ENCODE measurements around the gene TUBGCP3. TPM values are rescaled to one million over a fixed set of nuclear protein-coding genes. Genes with fewer than 3 reads are reported as not detected.

The TUBGCP3 gene
- total RNA-seq, 1 donor from 2014 or later, result 31.8 TPM

DNA sequence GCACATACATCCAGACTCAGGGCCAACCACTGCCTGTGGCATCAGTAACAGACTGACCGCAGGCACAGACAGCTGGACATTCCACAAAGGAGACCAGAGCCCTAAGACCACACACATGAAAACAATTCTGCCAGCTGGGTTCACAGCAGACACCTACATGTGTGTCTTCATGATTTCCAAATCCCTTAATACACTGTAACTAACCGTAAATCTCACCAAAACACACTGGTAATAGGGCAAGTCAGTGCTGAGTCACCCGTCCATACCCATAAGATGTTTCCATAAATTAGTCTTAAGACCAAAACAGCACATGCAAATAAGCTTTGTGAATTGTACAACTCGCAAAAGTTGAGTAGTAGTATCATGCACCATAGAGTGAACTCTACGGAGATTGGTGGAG lies 65.4 kb downstream of the TUBGCP3 start:
- no peak for DNase-seq (ENCODE audit: low spot score, unreplicated experiment)
- H3K4me3 Mint-ChIP-seq (ENCODE audit: low read depth), result no peak overlapping the region
- H3K9me3 Mint-ChIP-seq (ENCODE audit: low read depth), result no peaks in the 10 kb centered on the region
- H3K36me3 Mint-ChIP-seq (ENCODE audit: insufficient read depth), result peaks cover 3% of the 10 kb centered on the region
- no peaks in the 10 kb centered on the region for H3K4me1 Mint-ChIP-seq (ENCODE audit: low read depth)
- TF ChIP-seq, protein P1, sequence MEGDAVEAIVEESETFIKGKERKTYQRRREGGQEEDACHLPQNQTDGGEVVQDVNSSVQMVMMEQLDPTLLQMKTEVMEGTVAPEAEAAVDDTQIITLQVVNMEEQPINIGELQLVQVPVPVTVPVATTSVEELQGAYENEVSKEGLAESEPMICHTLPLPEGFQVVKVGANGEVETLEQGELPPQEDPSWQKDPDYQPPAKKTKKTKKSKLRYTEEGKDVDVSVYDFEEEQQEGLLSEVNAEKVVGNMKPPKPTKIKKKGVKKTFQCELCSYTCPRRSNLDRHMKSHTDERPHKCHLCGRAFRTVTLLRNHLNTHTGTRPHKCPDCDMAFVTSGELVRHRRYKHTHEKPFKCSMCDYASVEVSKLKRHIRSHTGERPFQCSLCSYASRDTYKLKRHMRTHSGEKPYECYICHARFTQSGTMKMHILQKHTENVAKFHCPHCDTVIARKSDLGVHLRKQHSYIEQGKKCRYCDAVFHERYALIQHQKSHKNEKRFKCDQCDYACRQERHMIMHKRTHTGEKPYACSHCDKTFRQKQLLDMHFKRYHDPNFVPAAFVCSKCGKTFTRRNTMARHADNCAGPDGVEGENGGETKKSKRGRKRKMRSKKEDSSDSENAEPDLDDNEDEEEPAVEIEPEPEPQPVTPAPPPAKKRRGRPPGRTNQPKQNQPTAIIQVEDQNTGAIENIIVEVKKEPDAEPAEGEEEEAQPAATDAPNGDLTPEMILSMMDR (IDR thresholded peaks at IDR 0.05; ENCODE audit: unreplicated experiment), result no peak
- H3K27ac Mint-ChIP-seq, result no peak overlapping the region
- no peaks in the 10 kb centered on the region for H3K27me3 Mint-ChIP-seq

DNA sequence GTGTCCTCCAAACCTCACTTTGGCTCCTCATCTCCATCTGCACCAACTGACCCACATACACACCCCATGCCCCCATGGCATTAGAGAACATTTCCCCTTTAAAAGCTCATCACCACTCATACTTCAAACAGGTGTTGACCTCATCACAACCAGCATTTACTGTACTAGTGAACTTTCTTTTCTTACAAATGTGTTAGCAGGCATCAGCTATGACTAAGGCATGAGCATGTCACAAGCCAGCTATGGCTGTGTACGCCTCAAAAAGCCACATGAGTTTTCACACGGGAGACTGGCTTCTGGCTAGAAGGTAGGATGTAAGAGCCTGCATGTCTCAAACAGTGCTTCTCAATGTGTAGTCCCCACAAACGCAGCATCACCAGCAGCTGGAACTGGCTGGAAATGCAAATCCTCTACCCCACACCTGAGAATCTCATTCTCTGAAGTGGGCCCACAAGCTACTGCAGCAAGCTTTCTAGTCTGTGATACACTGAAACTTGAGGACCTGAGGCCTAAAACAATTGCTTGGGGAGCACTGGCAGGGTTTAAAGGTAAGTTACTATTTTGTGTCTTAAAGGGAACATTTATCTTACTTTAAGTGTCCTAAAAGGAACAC lies 66.8 kb downstream of the TUBGCP3 start:
- DNase-seq (ENCODE audit: low spot score, unreplicated experiment), result no peak
- H3K4me3 Mint-ChIP-seq (ENCODE audit: low read depth), result no peak overlapping the region

DNA sequence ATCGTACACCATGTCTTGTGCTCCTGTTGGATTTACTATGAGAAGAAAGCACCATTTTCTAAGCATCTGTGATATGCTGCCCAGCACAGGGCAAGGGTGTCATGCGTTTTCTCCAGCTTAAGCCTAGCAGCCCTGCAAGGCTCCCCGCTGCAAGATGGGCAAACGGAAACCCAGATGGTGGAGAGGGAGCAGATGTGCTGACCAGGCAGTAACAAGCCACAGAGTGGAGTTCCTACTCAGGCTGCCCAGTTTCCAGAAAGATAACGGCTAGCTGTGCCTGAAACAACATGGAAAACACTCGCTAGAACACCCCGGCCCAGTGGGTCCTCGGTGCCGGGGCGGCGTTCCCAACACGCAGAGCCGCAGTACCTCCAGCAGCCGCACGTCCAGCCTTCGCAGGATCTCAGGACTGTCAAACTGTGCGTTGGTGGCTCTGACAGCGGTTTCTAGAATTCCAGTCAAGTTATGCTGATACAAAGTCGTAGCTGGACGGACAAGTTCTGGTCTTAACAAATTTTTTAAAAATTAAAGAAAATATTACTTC lies 68.4 kb downstream of the TUBGCP3 start:
- peaks cover 10% of the 10 kb centered on the region for H3K36me3 Mint-ChIP-seq (ENCODE audit: insufficient read depth)
- no peak overlapping the region for H3K4me3 Mint-ChIP-seq (ENCODE audit: low read depth)
- DNase-seq (ENCODE audit: low spot score, unreplicated experiment), result no peak
- no peak overlapping the region for H3K27ac Mint-ChIP-seq
- no peaks in the 10 kb centered on the region for H3K27me3 Mint-ChIP-seq
- TF ChIP-seq, protein P1 (IDR thresholded peaks at IDR 0.05; ENCODE audit: unreplicated experiment), result no peak
- no peaks in the 10 kb centered on the region for H3K9me3 Mint-ChIP-seq (ENCODE audit: low read depth)
- no peaks in the 10 kb centered on the region for H3K4me1 Mint-ChIP-seq (ENCODE audit: low read depth)

More for the DNA sequence above, 66.8 kb downstream of the TUBGCP3 start:
- TF ChIP-seq, protein P1 (IDR thresholded peaks at IDR 0.05; ENCODE audit: unreplicated experiment), result no peak
- Mint-ChIP-seq H3K27me3 (no peaks in the 10 kb centered on the region), H3K27ac (no peak overlapping the region), H3K36me3 (ENCODE audit: insufficient read depth) (peaks cover 7% of the 10 kb centered on the region), H3K9me3 (ENCODE audit: low read depth) (no peaks in the 10 kb centered on the region), H3K4me1 (ENCODE audit: low read depth) (no peaks in the 10 kb centered on the region)

DNA sequence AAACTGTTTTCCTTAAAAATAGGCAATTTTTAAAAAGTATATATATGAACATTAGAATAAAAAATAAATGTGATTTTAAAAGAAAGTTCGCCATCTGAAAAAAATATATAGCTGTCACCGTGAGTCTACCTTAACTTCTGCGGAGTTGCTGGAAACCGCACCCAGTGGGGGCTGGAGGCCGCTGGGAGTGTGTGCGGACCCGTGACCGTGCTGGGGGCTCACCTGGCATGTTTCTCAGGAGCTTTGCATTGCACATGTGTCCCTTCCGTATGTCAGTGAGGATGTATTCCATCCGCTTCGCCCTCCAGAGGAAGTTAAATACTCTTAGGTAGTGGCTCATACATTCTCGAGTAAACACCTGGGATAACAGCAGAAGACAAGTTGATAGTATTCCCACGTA lies 71.7 kb downstream of the TUBGCP3 start:
- Mint-ChIP-seq H3K4me1 (ENCODE audit: low read depth) (no peaks in the 10 kb centered on the region), H3K9me3 (ENCODE audit: low read depth) (no peaks in the 10 kb centered on the region), H3K27me3 (no peaks in the 10 kb centered on the region), H3K4me3 (ENCODE audit: low read depth) (no peak overlapping the region), H3K27ac (no peak overlapping the region), H3K36me3 (ENCODE audit: insufficient read depth) (peaks cover 10% of the 10 kb centered on the region)
- TF ChIP-seq, protein P1 (IDR thresholded peaks at IDR 0.05; ENCODE audit: unreplicated experiment), result no peak
- no peak for DNase-seq (ENCODE audit: low spot score, unreplicated experiment)

DNA sequence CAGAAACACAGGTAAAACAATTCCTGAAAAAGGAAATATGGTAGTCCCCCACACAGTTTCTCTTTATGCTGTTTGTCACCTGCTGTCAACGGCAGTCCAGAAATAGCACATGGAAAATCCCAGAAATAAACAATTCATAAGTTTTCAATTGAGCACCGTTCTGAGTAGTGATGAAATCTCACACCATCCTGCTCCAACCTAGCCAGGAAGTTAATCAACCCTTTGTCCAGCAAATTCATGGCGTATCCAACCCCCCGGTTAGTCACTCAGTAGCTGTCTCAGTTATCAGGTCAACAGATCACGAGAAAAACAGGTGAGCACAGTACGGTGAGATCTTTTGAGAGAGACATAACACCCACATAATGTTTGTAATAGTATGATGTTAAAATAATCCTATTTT lies 74.2 kb downstream of the TUBGCP3 start:
- DNase-seq (ENCODE audit: low spot score, unreplicated experiment), result no peak
- TF ChIP-seq, protein P1 (IDR thresholded peaks at IDR 0.05; ENCODE audit: unreplicated experiment), result no peak
- Mint-ChIP-seq H3K27ac (no peak overlapping the region), H3K4me3 (ENCODE audit: low read depth) (no peak overlapping the region), H3K9me3 (ENCODE audit: low read depth) (no peaks in the 10 kb centered on the region), H3K36me3 (ENCODE audit: insufficient read depth) (peaks cover 10% of the 10 kb centered on the region), H3K27me3 (no peaks in the 10 kb centered on the region), H3K4me1 (ENCODE audit: low read depth) (peaks cover 12% of the 10 kb centered on the region)

All from progenitor cell of endocrine pancreas (in vitro differentiated cells).